GM21528 (cell line): Measurements from ENCODE around the gene FKBP14.

Source experiments
- ATAC-seq: cut with Tn5 transposase; IDR thresholded peaks from one replicate; pipeline ENCODE4 v1.9.1; 2021; ENCODE audit warnings: mild to moderate bottlenecking, moderate library complexity; ENCODE audit not compliant: unreplicated experiment, low FRiP score

The FKBP14 gene

GRCh38 chr7:29995652-29996051, 30.9 kb downstream of the FKBP14 start:
- ATAC-seq, result no peak

- ATAC-seq, result no peak
Observed at GRCh38 chr7:29993140-29993539, 33.4 kb downstream of the FKBP14 start.

- ATAC-seq, result no peak
Observed at GRCh38 chr7:29991937-29992336, 34.6 kb downstream of the FKBP14 start.

GRCh38 chr7:29990931-29991330, 35.6 kb downstream of the FKBP14 start:
- ATAC-seq, result no peak

- ATAC-seq, result peak; percentile 40
Observed at GRCh38 chr7:29989257-29989995, 37.1 kb downstream of the FKBP14 start, which contains the start of gene SCRN1. TSS of gene SCRN1 (minus strand) at chr7:29989801. CDS start at chr7:29969067, 20,734 bp downstream.

- ATAC-seq, result peak; percentile 43
Observed at GRCh38 chr7:29988424-29989256, 37.9 kb downstream of the FKBP14 start.

- ATAC-seq, result no peak
Observed at GRCh38 chr7:29987811-29988317, 38.6 kb downstream of the FKBP14 start.

- ATAC-seq, result no peak
Observed at GRCh38 chr7:29987083-29987482, 39.4 kb downstream of the FKBP14 start.

GRCh38 chr7:29980151-29980550, 46.4 kb downstream of the FKBP14 start:
- no peak for ATAC-seq

GRCh38 chr7:29977886-29978651, 48.4 kb downstream of the FKBP14 start:
- ATAC-seq, result no peak

- no peak for ATAC-seq
Observed at GRCh38 chr7:29976673-29977415, 49.7 kb downstream of the FKBP14 start.

- no peak for ATAC-seq
Observed at GRCh38 chr7:29976266-29976665, 50.2 kb downstream of the FKBP14 start.

- ATAC-seq, result no peak
Observed at GRCh38 chr7:29975561-29975960, 50.9 kb downstream of the FKBP14 start.

GRCh38 chr7:29974286-29974685, 52.2 kb downstream of the FKBP14 start:
- no peak for ATAC-seq

- ATAC-seq, result no peak
Observed at GRCh38 chr7:29972315-29972669, 54.2 kb downstream of the FKBP14 start.

- ATAC-seq, result no peak
Observed at GRCh38 chr7:29971566-29972314, 54.8 kb downstream of the FKBP14 start.

GRCh38 chr7:29970158-29970557, 56.3 kb downstream of the FKBP14 start:
- no peak for ATAC-seq

GRCh38 chr7:29969738-29970137, 56.8 kb downstream of the FKBP14 start:
- no peak for ATAC-seq

GRCh38 chr7:29968683-29969395, 57.7 kb downstream of the FKBP14 start:
- no peak for ATAC-seq
